ENCODE results near the gene ADRA2B. TPM values are rescaled to one million over a fixed set of nuclear protein-coding genes. Genes with fewer than 3 reads are reported as not detected.

Gene ADRA2B
- total RNA-seq, 1 donor from 2014 or later, result 2.9 TPM

DNA sequence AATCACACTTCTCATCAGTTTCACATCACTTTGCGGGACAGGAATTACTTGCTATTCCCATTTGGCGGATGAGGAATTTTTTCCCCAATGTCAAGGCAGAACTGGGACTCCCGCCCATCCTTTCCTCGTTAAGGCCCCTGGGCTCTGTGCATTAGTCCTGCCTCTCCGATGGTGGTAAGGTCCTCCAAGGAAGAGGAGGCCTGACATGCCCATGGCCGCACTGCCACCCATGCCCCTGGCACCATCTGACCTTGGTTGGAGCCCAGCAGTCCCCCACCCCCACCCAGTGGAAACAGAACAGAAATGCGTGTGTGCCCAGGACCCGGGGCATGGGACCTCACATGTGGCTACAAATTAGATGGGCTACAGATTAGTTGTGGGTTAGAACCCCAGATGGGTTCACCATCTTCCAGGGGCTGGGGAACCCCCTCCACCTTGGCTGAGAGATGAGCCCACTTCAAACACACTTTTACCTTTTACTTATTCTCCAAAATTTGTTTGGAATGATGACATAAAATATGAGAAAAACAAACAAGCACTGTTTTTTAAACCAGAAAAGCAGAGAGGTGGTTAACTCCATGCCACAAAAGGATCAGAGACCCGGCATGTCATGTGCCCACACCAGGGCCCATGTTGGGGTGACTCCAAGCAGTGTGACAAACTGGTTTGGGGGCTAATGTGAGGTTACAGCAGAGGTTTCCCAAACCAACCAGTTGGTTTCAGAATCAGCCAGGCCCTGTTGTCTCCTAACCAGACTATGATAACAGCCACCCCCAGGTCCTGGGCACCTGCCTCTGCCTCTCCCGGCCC, 39.8 kb upstream of the ADRA2B start:
- no peak for TF ChIP-seq CTCF (IDR thresholded peaks at IDR 0.05; ENCODE audit: borderline replicate concordance)
- Histone ChIP-seq H3K27ac (replicated peaks) (no peak overlapping the region), H3K27me3 (ENCODE audit: low read depth) (peaks cover 22% of the 10 kb centered on the region), H3K36me3 (no peaks in the 10 kb centered on the region), H3K9me3 (replicated peaks) (peaks cover 8% of the 10 kb centered on the region), H3K4me1 (no peaks in the 10 kb centered on the region), H3K4me3 (no peak overlapping the region)
- DNase-seq, result no peak
- intact Hi-C loops (cut with micrococcal nuclease), result no loop called here

DNA sequence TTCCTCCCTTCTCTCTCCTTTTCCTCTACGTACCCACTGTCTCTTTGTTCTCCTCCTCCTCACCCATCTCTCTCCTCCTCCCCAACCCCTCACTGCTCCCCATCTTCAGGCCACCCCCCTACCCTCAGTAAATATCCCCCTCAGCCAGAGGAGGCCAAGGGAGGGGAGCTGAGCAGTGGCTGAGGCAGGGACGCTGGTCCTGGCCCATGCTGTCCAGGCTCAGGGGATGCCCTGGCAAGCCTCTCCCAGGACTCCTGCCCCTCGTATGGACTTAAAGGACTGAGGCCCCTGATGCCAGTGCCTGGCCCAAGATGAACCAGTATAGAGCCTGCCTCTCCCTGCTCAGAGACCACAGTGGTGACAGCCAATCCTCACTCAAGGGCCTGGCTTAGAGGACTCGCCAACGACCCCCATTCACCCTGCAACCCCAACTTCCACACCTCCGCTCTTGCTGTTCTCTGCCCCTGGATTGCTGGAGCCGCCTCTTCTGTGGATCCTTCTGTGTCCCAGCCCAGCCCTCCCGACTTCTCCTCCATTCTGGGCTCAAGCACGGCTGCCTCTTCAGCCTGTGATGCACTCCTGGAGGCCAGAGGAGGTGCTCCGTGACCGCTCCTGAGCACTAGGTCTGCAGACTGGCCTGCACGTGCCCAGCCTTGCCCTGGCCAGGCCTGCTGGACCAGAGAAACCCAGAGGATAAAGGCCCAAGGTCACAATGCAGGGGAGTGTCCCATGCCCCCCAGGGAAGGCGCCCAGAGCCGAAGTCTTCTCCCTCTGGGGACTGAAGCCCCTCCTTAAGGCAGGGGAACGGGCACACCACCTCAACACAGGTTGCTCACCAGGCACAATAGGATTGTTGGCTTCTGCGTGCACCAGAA, 38.4 kb upstream of the ADRA2B start:
- DNase-seq, result no peak
- no peak for TF ChIP-seq CTCF (IDR thresholded peaks at IDR 0.05; ENCODE audit: borderline replicate concordance)

DNA sequence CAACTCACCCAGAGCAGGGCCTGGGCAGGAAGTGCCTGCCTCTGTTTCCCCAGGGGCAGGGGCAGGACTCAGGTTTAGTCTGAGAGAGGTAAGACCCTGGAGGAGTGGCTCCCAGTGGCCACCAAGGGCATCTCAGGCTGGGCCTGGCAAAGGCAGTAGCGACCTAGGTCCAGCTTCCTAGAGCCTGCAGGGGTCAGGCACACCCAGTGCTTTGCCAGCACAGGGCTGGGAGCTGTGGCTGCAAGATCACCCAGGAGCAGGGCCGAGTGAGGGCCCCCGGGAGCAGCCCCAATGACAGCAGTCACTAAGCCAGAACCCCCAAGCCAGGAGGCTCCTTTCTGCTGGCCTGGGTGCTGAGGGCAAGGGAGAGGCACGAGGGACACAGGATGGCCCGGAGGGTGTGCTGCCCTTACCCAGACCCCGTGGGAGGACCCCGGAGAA, 37.6 kb upstream of the ADRA2B start:
- H3K4me1 ChIP-seq, result no peaks in the 10 kb centered on the region
- no peak overlapping the region for H3K4me3 ChIP-seq
- TF ChIP-seq CTCF (IDR thresholded peaks at IDR 0.05; ENCODE audit: borderline replicate concordance), result no peak
- no peak for DNase-seq
- no peaks in the 10 kb centered on the region for H3K36me3 ChIP-seq
- peaks cover 22% of the 10 kb centered on the region for H3K27me3 ChIP-seq (ENCODE audit: low read depth)
- no peaks in the 10 kb centered on the region for H3K9me3 ChIP-seq (replicated peaks)
- intact Hi-C loops (cut with micrococcal nuclease), result no loop called here
- no peak overlapping the region for H3K27ac ChIP-seq (replicated peaks)

More for the DNA sequence above, 38.4 kb upstream of the ADRA2B start:
- Histone ChIP-seq H3K9me3 (replicated peaks) (no peaks in the 10 kb centered on the region), H3K4me1 (no peaks in the 10 kb centered on the region), H3K27ac (replicated peaks) (no peak overlapping the region), H3K27me3 (ENCODE audit: low read depth) (peaks cover 22% of the 10 kb centered on the region), H3K4me3 (no peak overlapping the region), H3K36me3 (no peaks in the 10 kb centered on the region)
- intact Hi-C loops (cut with micrococcal nuclease), result no loop called here

- TF ChIP-seq CTCF (IDR thresholded peaks at IDR 0.05; ENCODE audit: borderline replicate concordance), result no peak
- H3K4me1 ChIP-seq, result peaks cover 3% of the 10 kb centered on the region
- H3K9me3 ChIP-seq (replicated peaks), result no peaks in the 10 kb centered on the region
- H3K27me3 ChIP-seq (ENCODE audit: low read depth), result peaks cover 20% of the 10 kb centered on the region
- no peak overlapping the region for H3K27ac ChIP-seq (replicated peaks)
- H3K4me3 ChIP-seq, result no peak overlapping the region
- intact Hi-C loops (cut with micrococcal nuclease), result no loop called here
- H3K36me3 ChIP-seq, result no peaks in the 10 kb centered on the region
- no peak for DNase-seq
Observed at GRCh38 chr2:96153291-96153713, 36.9 kb upstream of the ADRA2B start.

- Histone ChIP-seq H3K9me3 (replicated peaks) (no peaks in the 10 kb centered on the region), H3K27ac (replicated peaks) (no peak overlapping the region), H3K4me3 (no peak overlapping the region), H3K4me1 (peaks cover 11% of the 10 kb centered on the region), H3K36me3 (no peaks in the 10 kb centered on the region), H3K27me3 (ENCODE audit: low read depth) (peaks cover 12% of the 10 kb centered on the region)
- TF ChIP-seq CTCF (IDR thresholded peaks at IDR 0.05; ENCODE audit: borderline replicate concordance), result no peak
- DNase-seq, result no peak
- intact Hi-C loops (cut with micrococcal nuclease), result no loop called here
Observed at GRCh38 chr2:96152304-96153161, 36.2 kb upstream of the ADRA2B start.

Data from left ventricle myocardium inferior (tissue), 1 donor.